Stimulated activated CD4-positive, alpha-beta T cell treated with anti-CD3 and anti-CD28 coated beads, TNF-alpha, amount 100 ng/mL, for 1 hour (primary cell): ENCODE measurements around the gene GAD2.
A peak's percentile ranks its signal among the peaks of the same experiment; 100 is the strongest.
"Not testable (repeated sequence)": the region's sequence is repeated elsewhere in the genome, so short reads cannot be mapped to it uniquely, and the experiment has no call there.

Experiments used
- DNase-seq, 3 donors: peaks; one replicate each; pipeline ENCODE4 v3.0.0-alpha.2; 2020; ENCODE audit warnings: low read depth in 3 of 3, low spot score in 1 of 3

GAD2 gene

DNA sequence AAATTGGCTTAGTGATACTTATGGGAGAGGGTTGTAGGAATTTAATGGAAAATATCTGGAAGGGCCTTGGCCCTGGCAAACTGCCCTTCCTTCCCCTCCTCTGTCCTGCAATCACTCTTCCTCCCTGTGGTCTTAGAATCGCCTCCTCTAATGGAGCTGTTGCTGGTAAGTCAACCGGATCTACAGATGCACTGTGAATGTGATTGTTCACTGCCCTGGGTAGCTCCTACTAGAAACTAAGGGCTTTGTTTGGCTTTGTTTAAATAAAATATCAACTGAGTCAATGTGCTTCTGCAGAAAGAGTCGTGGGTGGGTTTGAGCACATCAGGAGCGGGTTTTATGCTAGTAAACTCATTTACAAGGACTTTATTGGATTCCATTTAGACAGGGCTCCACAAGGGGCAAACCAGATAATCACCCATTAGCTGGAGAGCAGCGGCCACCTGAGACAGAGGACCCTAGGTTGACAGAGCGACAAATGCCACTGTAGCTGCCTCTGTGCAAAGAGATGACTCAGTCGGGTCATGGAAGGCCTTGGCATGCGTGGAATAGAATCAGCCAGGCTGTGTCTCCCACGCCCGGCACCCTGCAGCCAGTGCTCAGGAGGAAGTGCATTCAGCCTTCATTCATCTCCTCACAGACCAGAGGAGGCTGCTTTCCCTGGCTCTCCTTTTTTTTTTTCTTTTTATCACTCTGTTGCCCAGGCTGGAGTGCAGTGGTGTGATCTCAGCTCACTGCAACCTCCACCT lies 97.9 kb downstream of the GAD2 start:
- DNase-seq, result no peak

DNA sequence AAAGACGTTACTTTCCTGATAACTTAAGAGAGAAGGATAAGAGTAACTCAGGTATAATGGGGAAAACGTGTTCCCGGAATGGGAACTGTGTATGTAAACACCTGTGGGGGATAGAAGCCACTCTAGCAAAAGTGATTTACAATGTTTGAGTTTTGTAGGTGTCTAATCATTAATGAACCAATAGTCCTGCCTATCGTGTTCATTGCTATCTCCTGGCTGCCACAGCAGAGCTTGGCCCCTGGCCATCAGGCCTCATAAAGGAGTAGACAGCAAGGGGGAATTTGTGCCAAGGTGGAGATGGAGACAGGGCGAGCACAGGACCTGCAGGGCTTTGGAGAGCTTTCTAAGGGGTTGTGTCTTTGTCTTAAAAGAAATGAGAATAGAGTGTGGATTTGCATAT lies 102.1 kb downstream of the GAD2 start:
- no peak for DNase-seq

DNA sequence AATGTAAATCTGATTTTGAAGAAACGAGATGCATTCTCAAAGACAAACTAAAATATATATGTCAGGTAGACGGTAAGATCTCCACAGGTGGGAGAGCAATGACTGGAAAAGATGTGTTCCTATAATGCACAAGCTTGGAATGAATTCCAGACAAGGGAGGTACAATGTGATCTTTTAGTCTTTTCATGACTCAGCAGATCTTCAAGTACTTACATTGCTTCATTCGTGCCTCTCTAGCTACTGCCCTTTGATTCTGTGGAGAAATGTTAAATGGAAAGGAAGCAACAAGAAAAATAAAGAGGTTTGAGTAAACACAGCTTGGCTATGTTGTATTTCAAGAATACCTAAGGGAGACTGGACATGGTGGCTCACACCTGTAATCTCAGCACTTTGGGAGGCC lies 106.6 kb downstream of the GAD2 start:
- no peak for DNase-seq

DNA sequence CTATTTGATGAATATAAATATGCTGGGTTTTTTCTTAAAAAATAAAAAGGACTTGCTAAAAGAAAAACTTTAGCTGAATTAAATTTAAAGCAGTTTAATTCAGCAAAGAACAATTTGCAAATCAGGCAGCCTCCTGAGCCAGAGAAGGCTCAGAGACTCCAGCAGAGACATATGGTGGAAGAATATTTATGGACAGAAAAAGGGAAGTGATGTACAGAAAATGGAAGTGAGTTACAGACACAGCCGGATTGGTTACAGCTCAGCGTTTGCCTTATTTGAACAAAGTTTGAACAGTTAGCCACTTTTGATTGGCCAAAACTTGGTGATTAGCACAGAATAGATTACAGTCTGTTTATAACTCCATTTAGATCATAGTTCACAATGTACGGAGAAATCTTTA lies 110.3 kb downstream of the GAD2 start:
- DNase-seq, result no peak

DNA sequence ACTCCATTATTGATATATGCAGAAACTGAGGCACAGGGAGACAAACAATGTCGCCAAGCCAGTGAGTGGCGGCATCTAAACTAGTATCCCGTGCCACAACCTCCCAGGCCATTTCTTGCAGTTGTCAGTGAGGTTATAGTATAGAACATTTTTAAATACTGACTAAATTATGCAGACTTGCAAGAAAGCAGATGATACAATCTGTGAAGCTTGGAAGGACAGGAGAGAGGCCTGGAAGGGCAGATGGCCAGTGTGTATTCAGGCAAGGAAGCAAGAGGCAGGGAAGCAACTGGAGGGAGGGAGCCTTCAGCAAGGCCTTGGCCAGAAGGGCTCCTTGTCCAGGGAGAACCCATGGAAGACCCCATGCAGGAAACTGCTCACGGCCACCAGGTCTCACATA lies 111.2 kb downstream of the GAD2 start:
- no peak for DNase-seq

DNA sequence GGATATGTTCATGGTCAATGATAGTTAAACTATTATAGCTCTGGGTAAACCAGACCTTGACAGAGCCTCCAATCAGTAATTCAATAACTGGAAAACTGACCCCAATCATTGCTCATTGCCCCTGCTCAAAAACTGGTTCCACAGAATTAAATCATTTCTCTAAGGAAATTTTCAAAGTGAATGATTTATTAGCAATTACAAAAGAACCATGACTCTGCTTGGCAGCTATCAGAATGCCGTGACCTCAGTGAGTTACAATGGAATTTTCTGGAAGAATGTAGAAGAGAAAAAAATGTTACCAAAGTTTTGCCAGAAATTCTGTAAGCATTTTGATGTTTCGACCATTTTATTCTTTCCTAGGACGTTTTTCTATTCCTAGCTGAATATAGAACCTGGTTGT lies 114.8 kb downstream of the GAD2 start:
- DNase-seq, result no peak

DNA sequence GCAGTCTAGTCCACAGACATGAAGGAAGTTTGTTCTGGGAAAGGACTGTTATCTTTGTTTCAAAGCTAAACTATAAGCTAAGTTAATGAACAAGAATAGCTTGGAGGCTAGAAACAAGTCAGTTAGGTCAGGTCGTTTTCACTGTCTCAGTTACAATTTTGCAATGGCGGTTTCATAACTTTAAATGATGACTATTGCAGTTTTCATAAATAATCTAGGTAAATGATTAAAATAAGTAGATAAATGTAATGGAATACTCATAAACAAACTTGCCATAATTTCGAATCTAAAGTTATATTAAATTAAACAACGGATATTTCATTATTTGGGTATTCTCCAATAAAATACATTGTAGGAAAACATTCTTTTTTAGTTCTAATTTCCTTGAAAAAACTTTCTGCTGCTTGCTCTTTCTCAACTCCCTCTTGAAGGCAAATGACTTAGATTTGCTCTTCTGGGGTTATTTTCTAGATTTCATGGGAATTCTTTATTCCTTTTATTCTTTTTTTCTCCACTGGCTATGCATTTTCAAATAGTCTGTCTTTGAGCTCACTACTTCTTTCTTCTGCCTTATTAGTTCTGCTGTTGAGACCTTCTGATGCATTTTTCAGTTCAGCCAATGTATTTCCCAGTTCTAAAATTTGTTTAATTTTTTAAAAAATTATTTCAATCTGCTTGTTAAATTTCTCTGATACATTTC lies 117.8 kb downstream of the GAD2 start:
- no peak for DNase-seq

DNA sequence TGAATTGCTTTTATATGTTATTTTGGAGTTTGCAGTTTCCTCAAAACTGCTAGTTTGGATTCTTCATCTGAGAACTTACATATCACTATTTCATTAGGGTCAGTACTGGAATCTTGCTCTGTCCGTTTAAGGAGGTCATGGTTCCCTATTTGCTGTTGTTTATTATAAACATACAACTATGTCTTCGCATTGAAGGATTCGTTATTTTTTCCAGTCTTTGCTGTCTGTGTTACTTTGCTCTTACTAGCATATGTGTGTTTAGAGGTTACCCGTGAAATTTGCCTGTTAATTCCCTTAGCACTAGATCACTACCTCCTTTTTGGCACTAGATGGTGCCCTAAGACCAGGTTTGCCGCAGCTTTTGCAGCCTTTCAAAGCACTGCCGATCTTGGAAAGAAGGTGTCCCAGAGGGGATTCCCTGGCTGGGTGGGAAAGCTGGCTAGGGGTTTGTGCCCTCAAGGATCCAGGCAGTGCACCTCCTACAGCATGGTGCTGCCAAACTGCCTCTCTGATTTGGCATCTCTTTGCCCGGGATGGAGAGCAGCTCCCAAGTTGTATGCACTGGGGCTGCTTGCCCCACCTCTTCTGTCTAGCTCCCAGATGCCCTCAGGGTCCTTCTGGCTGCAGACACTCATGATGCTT lies 118.5 kb downstream of the GAD2 start:
- DNase-seq, result peak; percentile 33 to 41 (median 41)

DNA sequence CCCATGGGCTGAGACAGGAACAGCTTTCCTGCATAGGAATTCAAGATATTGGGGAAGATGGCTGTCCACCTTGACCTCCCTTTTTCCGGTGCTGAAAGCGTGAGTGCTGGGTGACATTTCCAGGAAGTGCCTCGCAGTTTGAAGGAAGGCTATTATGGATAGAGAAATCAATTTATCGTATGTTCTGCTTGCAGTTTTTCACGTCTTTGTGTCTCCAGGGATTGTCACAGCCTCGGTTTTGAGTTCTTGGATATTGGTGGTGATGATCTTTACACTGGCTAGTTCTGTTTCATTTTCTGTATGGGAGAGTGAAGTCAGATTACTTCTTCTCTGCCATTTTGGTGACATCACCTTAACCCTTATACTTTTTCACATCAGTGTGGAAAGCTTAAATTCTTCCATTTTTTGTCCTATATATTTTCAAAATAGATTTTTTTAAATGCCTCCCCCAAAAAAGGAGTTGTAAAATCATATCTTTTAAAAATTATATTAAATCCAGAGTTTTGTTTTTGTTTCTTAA lies 119.1 kb downstream of the GAD2 start:
- no peak for DNase-seq

DNA sequence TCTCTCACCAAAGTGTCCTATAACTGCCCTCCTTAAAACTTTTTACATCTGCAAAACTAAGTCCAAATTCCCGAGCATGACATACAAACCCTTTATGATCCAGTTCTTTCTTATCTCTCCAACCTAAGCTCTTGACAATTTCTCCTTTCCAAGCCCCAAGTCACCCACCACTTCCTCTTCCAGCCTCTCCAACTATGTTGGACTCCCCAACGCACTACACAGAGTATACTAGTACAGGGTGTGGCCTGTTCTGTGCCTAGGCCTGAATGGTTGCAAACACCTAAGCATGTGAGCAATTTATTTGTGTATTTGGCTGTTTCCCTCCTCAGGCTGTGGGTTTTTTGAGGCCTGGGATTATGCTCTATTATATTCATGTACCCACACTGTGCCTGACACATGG lies 120.4 kb downstream of the GAD2 start:
- DNase-seq, result no peak

DNA sequence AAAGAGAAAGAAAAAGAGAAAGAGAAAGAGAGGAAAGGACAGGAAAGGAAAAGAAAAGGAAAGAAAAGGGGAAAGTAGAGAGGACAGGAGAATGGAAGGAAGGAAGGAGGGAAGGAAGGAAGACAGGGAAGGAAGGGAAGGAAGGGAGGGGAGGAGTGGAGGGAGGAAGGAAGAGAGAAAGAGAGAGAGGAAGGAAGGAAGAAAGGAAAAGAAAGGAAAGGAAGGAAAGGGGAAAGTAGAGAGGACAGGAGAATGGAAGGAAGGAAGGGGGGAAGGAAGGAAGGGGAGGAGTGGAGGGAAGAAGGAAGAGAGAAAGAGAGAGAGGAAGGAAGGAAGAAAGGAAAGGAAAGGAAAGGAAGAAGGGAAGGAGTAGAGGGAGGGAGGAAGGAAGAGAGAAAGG lies 125.1 kb downstream of the GAD2 start:
- no peak for DNase-seq

DNA sequence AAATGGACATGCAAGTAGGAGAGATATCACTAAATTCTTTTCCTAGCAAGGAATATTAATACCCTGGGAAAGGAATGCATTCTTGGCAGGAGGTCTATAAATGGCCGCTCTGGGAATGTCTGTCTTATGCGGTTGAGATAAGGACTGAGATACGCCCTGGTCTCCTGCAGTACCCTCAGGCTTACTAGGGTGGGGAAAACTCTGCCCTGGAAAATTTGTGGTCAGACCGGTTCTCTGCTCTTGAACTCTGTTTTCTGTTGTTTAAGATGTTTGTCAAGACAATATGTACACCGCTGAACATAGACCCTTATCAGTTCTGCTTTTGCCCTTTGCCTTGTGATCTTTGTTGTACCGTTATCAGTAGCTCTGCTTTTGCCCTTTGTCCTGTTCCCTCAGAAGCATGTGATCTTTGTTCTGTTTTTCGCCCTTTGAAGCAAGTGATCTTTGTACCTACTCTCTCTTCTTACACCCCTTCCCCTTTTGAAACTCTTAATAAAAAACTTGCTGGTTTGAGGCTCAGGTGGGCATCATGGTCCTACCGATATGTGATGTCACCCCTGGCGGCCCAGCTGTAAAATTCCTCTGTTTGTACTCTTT lies 132.3 kb downstream of the GAD2 start:
- not testable (repeated sequence) for DNase-seq
